HEK293T (cell line): ENCODE measurements around the gene CLEC6A.
"Not testable (repeated sequence)": the region's sequence is repeated elsewhere in the genome, so short reads cannot be mapped to it uniquely, and the experiment has no call there.

ENCODE experiments used
- CTCF ChIA-PET: fragments of 350-600 bp; formaldehyde crosslinking; extraction: SDS; loops from one replicate; lab custom pipeline; 2021; ENCODE audit warnings: antibody characterized with exemption, inconsistent platforms; lab: Yijun Ruan, JAX
- POLR2A ChIA-PET: fragments of 350-600 bp; formaldehyde crosslinking; extraction: SDS; loops from one replicate; lab custom pipeline; 2020; ENCODE audit warnings: antibody characterized with exemption, inconsistent platforms; lab: Yijun Ruan, JAX
- DNase-seq: peaks from one replicate; pipeline ENCODE4 v3.0.0; 2012; ENCODE audit warnings: mixed read lengths; ENCODE audit errors: extremely low spot score
- ARNT ChIP-seq: fragments of 450-650 bp; IDR thresholded peaks from 2 replicates; pipeline ENCODE4 v1.6.1; 2017; ENCODE audit warnings: mild to moderate bottlenecking
- BHLHE40 ChIP-seq: fragments of 450-650 bp; IDR thresholded peaks from 2 replicates; pipeline ENCODE4 v1.6.1; 2016; ENCODE audit warnings: mild to moderate bottlenecking, moderate library complexity, borderline replicate concordance
- CTBP1 ChIP-seq: fragments of 450-650 bp; IDR thresholded peaks from 2 replicates; pipeline ENCODE4 v1.6.1; 2016; ENCODE audit warnings: borderline replicate concordance
- ELF4 ChIP-seq: fragments of 450-650 bp; IDR thresholded peaks from 2 replicates; pipeline ENCODE4 v1.6.1; 2017; ENCODE audit warnings: antibody characterized with exemption
- FOXA1 ChIP-seq: fragments of 450-650 bp; IDR thresholded peaks from 2 replicates; pipeline ENCODE4 v1.6.1; 2016; ENCODE audit warnings: mild to moderate bottlenecking
- FOXK2 ChIP-seq: fragments of 450-650 bp; IDR thresholded peaks from 2 replicates; pipeline ENCODE4 v1.6.1; 2016; ENCODE audit warnings: mild to moderate bottlenecking
- FOXM1 ChIP-seq: fragments of 450-650 bp; IDR thresholded peaks from 2 replicates; pipeline ENCODE4 v1.6.1; 2017; ENCODE audit warnings: mild to moderate bottlenecking, borderline replicate concordance
- HDGF ChIP-seq: fragments of 450-650 bp; IDR thresholded peaks from 2 replicates; pipeline ENCODE4 v1.6.1; 2017; ENCODE audit warnings: antibody characterized with exemption, borderline replicate concordance
- L3MBTL2 ChIP-seq: fragments of 450-650 bp; conservative IDR thresholded peaks from 2 replicates; pipeline ENCODE4 v1.6.1; 2016; ENCODE audit warnings: mild to moderate bottlenecking
- LEF1 ChIP-seq: fragments of 450-650 bp; IDR thresholded peaks from 2 replicates; pipeline ENCODE4 v1.6.1; 2017; ENCODE audit warnings: mild to moderate bottlenecking, borderline replicate concordance
- NFRKB ChIP-seq: fragments of 450-650 bp; IDR thresholded peaks from 2 replicates; pipeline ENCODE4 v1.6.1; 2016; ENCODE audit warnings: mild to moderate bottlenecking, moderate library complexity
- SP1 ChIP-seq: fragments of 450-650 bp; IDR thresholded peaks from 2 replicates; pipeline ENCODE4 v1.6.1; 2017
- SUZ12 ChIP-seq: fragments of 450-650 bp; IDR thresholded peaks from 2 replicates; pipeline ENCODE4 v1.6.1; 2016; ENCODE audit warnings: mild to moderate bottlenecking
- TARDBP ChIP-seq: fragments of 450-650 bp; IDR thresholded peaks from 2 replicates; pipeline ENCODE4 v1.6.1; 2016
- ZNF384 ChIP-seq: fragments of 450-650 bp; IDR thresholded peaks from 2 replicates; pipeline ENCODE4 v1.6.1; 2016
- TF ChIP-seq, protein P1 (sequence below): fragments of 450-650 bp; IDR thresholded peaks from 2 replicates; pipeline ENCODE4 v1.6.1; 2016

Gene CLEC6A

DNA sequence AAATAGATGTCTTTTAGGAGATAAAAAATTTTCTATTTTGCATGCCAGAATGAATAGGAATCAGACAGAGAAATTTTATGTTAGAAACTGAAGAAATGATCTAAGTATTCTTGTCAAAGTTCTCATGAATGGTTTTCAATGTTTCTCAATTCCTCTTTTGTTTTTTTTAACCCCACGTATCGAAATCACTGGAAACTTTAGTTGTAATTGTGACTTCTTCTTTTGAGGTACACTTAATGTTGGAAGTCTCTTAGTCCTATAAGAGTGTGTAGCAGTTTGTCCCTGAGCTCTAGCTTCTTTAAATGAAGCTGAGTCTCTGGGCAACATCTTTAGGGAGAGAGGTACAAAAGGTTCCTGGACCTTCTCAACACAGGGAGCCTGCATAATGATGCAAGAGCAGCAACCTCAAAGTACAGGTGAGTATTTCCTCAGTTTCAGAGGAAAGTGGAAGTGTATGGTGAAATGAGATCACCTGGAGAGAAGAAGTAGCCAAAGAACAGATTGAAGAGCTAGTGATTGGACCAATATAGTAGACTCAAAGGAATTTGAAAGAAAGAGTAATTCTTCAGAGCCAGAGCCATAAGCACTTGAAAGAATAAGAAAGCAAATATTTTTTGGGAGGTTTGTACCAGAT, at the start of gene CLEC6A:
Gene CLEC6A, plus strand, starts transcription at position 236 of the 634 bp plus-strand sequence. Its CDS starts 150 bp downstream, at position 386.
- ChIA-PET POLR2A (no interaction called here), CTCF (no interaction called here)
- TF ChIP-seq SUZ12 (no peak), BHLHE40 (no peak), HDGF (no peak), TARDBP (no peak), ZNF384 (no peak), L3MBTL2 (no peak), ELF4 (no peak), NFRKB (no peak), SP1 (no peak), LEF1 (no peak), FOXK2 (no peak)
- TF ChIP-seq, protein P1, sequence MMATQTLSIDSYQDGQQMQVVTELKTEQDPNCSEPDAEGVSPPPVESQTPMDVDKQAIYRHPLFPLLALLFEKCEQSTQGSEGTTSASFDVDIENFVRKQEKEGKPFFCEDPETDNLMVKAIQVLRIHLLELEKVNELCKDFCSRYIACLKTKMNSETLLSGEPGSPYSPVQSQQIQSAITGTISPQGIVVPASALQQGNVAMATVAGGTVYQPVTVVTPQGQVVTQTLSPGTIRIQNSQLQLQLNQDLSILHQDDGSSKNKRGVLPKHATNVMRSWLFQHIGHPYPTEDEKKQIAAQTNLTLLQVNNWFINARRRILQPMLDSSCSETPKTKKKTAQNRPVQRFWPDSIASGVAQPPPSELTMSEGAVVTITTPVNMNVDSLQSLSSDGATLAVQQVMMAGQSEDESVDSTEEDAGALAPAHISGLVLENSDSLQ, result no peak
- DNase-seq, result no peak

DNA sequence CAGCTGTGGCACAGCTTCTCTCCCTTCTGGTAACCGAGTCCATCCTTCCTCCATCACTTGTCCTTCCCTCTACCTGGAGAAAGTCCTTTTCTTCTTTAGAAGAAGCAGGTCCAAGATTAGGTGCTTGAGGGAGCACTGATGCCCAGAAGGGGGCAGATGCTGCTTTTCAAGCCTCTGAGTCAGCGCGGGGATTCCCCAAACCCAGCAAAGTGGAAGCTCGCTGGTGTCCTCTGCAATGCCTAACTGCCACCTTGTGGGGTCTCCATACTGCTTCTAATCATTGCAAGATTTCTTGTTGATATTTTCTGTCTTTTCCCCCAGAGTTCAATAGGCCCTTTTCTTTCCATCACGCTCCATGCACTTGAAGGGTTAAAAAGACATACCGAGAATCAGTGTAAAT, 36.2 kb upstream of the CLEC6A start:
- POLR2A ChIA-PET, CTCF ChIA-PET, DNase-seq: not testable (repeated sequence)

DNA sequence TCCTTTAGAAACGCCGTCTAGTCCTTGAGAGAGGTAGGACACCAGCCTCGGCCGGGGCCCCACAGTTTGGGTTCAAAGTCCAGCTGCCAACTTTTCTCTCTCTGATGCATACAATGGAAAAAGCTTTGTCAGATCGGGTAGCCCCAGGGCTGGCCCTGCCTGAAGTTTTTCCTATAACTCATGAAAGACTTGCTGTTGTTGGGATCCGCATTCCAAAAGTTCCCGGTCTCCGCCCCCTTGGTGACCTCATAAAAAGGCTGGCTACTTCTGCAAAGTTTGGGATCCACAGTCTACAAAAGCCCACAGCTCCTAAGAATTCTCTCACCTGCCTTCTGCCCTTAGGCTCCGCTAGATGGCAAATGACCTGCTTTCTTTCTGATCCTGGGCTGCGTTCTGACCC, 35.3 kb upstream of the CLEC6A start:
- ChIA-PET POLR2A (no interaction called here), CTCF (no interaction called here)
- DNase-seq, result no peak
- TF ChIP-seq SUZ12, result no peak
- TF ChIP-seq NFRKB, result no peak
- TF ChIP-seq ARNT, result no peak
- TF ChIP-seq L3MBTL2, result no peak
- no peak for TF ChIP-seq SP1
- TF ChIP-seq FOXK2, result no peak
- TF ChIP-seq FOXM1, result no peak
- TF ChIP-seq TARDBP, result no peak
- no peak for TF ChIP-seq HDGF
- no peak for TF ChIP-seq BHLHE40
- no peak for TF ChIP-seq FOXA1
- TF ChIP-seq ZNF384, result no peak
- no peak for TF ChIP-seq CTBP1
- TF ChIP-seq, protein P1, result no peak
- no peak for TF ChIP-seq ELF4
- no peak for TF ChIP-seq LEF1

DNA sequence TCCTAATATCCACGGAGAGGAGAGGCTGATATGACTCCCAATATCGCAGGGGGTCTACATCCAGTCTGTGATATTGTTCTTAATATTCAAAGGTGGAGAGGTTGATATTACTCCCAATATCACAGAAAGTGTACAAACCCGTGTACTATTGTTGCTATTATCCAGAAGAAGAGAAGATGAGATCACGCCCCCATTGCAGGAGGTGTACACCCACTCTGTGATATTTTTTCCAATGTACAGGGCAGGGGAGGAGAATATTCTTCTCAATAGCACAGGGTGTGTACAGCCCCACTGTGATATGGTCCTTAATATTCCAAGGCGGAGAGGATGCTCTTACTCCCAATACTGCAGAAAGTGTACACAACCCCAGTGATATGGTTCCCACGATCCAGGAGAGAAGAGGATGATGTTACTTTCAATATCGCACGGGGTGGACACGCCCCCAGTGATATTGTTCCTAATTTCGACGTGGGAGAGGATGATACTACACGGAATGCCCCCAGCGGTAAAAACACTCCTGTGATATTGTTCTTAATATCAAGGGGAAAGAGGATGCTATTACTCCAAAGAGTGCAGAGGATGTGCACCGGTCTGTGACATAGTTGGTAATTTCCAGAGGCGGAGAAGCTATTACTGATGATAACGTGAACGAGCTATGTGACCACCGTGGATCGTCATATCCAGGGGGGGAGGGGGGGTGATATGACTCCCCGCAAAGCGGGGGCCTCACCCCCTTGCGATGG, 11.1 kb upstream of the CLEC6A start:
- POLR2A ChIA-PET, DNase-seq, CTCF ChIA-PET: not testable (repeated sequence)

DNA sequence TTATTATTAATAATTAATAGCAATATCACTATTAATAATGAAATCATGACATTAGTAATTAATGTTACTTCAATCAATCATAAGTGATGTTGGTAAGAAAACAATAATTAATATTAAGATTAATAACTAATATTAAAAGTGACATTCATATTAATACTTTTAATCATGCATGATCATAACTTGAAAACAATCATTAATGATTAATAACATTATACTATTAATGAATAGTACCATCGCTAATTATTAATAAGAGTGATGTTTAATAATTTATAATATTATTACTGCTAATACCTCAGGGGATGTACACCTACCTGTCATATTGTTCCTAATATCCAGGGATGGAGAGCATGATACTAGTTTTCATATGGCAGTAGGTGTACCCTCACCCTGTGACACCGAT, 10.0 kb upstream of the CLEC6A start:
- CTCF ChIA-PET, result no interaction called here

More for the DNA sequence above, 10.0 kb upstream of the CLEC6A start:
- POLR2A ChIA-PET, result no interaction called here
- DNase-seq, result no peak
- TF ChIP-seq BHLHE40, result no peak
- TF ChIP-seq FOXA1, result no peak
- no peak for TF ChIP-seq NFRKB
- TF ChIP-seq FOXK2, result no peak
- TF ChIP-seq ARNT, result no peak
- no peak for TF ChIP-seq CTBP1
- no peak for TF ChIP-seq ELF4
- TF ChIP-seq LEF1, result no peak
- no peak for TF ChIP-seq SUZ12
- no peak for TF ChIP-seq L3MBTL2
- no peak for TF ChIP-seq ZNF384
- no peak for TF ChIP-seq HDGF
- TF ChIP-seq SP1, result no peak
- no peak for TF ChIP-seq TARDBP
- TF ChIP-seq, protein P1, result no peak
